ENCODE results near the gene ELMO1.

GRCh38 chr7:37430171-37430570, 18.5 kb downstream of the ELMO1 start:
- TF ChIP-seq, protein P1, sequence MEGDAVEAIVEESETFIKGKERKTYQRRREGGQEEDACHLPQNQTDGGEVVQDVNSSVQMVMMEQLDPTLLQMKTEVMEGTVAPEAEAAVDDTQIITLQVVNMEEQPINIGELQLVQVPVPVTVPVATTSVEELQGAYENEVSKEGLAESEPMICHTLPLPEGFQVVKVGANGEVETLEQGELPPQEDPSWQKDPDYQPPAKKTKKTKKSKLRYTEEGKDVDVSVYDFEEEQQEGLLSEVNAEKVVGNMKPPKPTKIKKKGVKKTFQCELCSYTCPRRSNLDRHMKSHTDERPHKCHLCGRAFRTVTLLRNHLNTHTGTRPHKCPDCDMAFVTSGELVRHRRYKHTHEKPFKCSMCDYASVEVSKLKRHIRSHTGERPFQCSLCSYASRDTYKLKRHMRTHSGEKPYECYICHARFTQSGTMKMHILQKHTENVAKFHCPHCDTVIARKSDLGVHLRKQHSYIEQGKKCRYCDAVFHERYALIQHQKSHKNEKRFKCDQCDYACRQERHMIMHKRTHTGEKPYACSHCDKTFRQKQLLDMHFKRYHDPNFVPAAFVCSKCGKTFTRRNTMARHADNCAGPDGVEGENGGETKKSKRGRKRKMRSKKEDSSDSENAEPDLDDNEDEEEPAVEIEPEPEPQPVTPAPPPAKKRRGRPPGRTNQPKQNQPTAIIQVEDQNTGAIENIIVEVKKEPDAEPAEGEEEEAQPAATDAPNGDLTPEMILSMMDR (optimal IDR thresholded peaks at IDR 0.05 in 1 of 3, IDR thresholded peaks at IDR 0.05 in 1 of 3, conservative IDR thresholded peaks at IDR 0.05 in 1 of 3; ENCODE audit: extremely low read depth in 1 of 3, insufficient read depth in 2 of 3, low read length in 3 of 3) = no peak
- no peak for TF ChIP-seq EZH2 (IDR thresholded peaks at IDR 0.05; ENCODE audit: low read length)

Measured in keratinocyte (primary cell).